NCI-H774 (cell line): ENCODE data around the gene DDR2.
"Not testable (repeated sequence)": the region's sequence is repeated elsewhere in the genome, so short reads cannot be mapped to it uniquely, and the experiment has no call there.

Source experiments
- DNase-seq: peaks from one replicate; lab custom pipeline; 2025; lab: John Stamatoyannopoulos, UW

DDR2 gene

GRCh38 chr1:162779043-162779442 is 146.8 kb downstream of the DDR2 start:
- DNase-seq = no peak

GRCh38 chr1:162782671-162783070 is 150.4 kb downstream of the DDR2 start:
- DNase-seq = no peak

GRCh38 chr1:162784926-162785325 is 152.7 kb downstream of the DDR2 start:
- not testable (repeated sequence) for DNase-seq

GRCh38 chr1:162788783-162789182 is 156.5 kb downstream of the DDR2 start:
- DNase-seq = peak; percentile 17

GRCh38 chr1:162790303-162790984 is 158.2 kb downstream of the DDR2 start, which contains the start of gene HSD17B7:
HSD17B7 (plus strand) TSS chr1:162790702; CDS start chr1:162790801, 99 bp downstream.
- DNase-seq = peak; percentile 92

GRCh38 chr1:162790985-162791357 is 158.7 kb downstream of the DDR2 start:
- DNase-seq = peak; percentile 7

GRCh38 chr1:162794284-162794683 is 162.0 kb downstream of the DDR2 start:
- not testable (repeated sequence) for DNase-seq

GRCh38 chr1:162796617-162797279 is 164.5 kb downstream of the DDR2 start:
- not testable (repeated sequence) for DNase-seq

- DNase-seq = peak; percentile 21
Measured at GRCh38 chr1:162799995-162800830, 167.9 kb downstream of the DDR2 start.

- not testable (repeated sequence) for DNase-seq
Measured at GRCh38 chr1:162807503-162807902, 175.2 kb downstream of the DDR2 start.

GRCh38 chr1:162812357-162812756 is 180.1 kb downstream of the DDR2 start:
- not testable (repeated sequence) for DNase-seq

GRCh38 chr1:162818136-162818535 is 185.9 kb downstream of the DDR2 start:
- not testable (repeated sequence) for DNase-seq

- not testable (repeated sequence) for DNase-seq
Measured at GRCh38 chr1:162818666-162819065, 186.4 kb downstream of the DDR2 start.

- peak; percentile 49 for DNase-seq
Measured at GRCh38 chr1:162822391-162823200, 190.3 kb downstream of the DDR2 start.

GRCh38 chr1:162823231-162823630 is 191.0 kb downstream of the DDR2 start:
- DNase-seq = no peak

- no peak for DNase-seq
Measured at GRCh38 chr1:162823771-162824525, 191.7 kb downstream of the DDR2 start.

- no peak for DNase-seq
Measured at GRCh38 chr1:162829268-162829667, 197.0 kb downstream of the DDR2 start.

- no peak for DNase-seq
Measured at GRCh38 chr1:162832470-162832869, 200.2 kb downstream of the DDR2 start.

GRCh38 chr1:162835157-162835899 is 203.1 kb downstream of the DDR2 start:
- no peak for DNase-seq
